H9 (cell line): ENCODE measurements around the gene OR6F1. TPM values are rescaled to one million over a fixed set of nuclear protein-coding genes. Genes with fewer than 3 reads are reported as not detected.

Source experiments
- DNase-seq: peaks from one replicate; pipeline ENCODE4 v3.0.0-alpha.2; 2017
- H2AFZ ChIP-seq: one replicate; pipeline ENCODE4 v1.6.1; 2013; ENCODE audit warnings: mild to moderate bottlenecking, low read length, control low read depth, moderate library complexity
- H2AK5ac ChIP-seq: 2 replicates; pipeline ENCODE4 v1.6.1; 2013; ENCODE audit warnings: low read length, control low read depth, mixed read lengths; ENCODE audit not compliant: insufficient read length
- H2BK120ac ChIP-seq: one replicate; pipeline ENCODE4 v1.6.1; 2013; ENCODE audit warnings: low read depth, mild to moderate bottlenecking, low read length, control low read depth, inconsistent platforms; ENCODE audit not compliant: poor library complexity, severe bottlenecking
- H2BK12ac ChIP-seq: 2 replicates; pipeline ENCODE4 v1.6.1; 2013; ENCODE audit warnings: low read length, control low read depth, mixed read lengths, low read depth; ENCODE audit not compliant: insufficient read length
- H2BK15ac ChIP-seq: 2 replicates; pipeline ENCODE4 v1.6.1; 2013; ENCODE audit warnings: low read depth, low read length, control low read depth
- H2BK20ac ChIP-seq: one replicate; pipeline ENCODE4 v1.6.1; 2013; ENCODE audit warnings: low read depth, mild to moderate bottlenecking, low read length, control low read depth, inconsistent platforms; ENCODE audit not compliant: poor library complexity, severe bottlenecking
- H2BK5ac ChIP-seq: 2 replicates; pipeline ENCODE4 v1.6.1; 2013; ENCODE audit warnings: low read length, control low read depth, mixed read lengths; ENCODE audit not compliant: insufficient read length
- H3K14ac ChIP-seq: 2 replicates; pipeline ENCODE4 v1.6.1; 2013; ENCODE audit warnings: low read length, control low read depth; ENCODE audit not compliant: insufficient read depth
- H3K18ac ChIP-seq: 2 replicates; pipeline ENCODE4 v1.6.1; 2013; ENCODE audit warnings: low read depth, mild to moderate bottlenecking, mixed read lengths, low read length, control low read depth; ENCODE audit not compliant: insufficient read length
- H3K23ac ChIP-seq: 2 replicates; pipeline ENCODE4 v1.6.1; 2013; ENCODE audit warnings: low read length, control low read depth, mixed read lengths, low read depth; ENCODE audit not compliant: insufficient read length
- H3K23me2 ChIP-seq: 2 replicates; pipeline ENCODE4 v1.6.1; 2013; ENCODE audit warnings: low read depth, mild to moderate bottlenecking, mixed read lengths, low read length, control low read depth; ENCODE audit not compliant: insufficient read length, poor library complexity, severe bottlenecking
- H3K27ac ChIP-seq: 2 replicates; pipeline ENCODE4 v1.5.1; 2013; ENCODE audit warnings: low read length, control low read depth, mixed read lengths, low read depth; ENCODE audit not compliant: insufficient read length
- H3K27me3 ChIP-seq: 2 replicates; pipeline ENCODE4 v1.6.1; 2013; ENCODE audit warnings: low read length, control low read depth, inconsistent platforms; ENCODE audit not compliant: insufficient read depth
- H3K4ac ChIP-seq: 2 replicates; pipeline ENCODE4 v1.6.1; 2013; ENCODE audit warnings: low read depth, mild to moderate bottlenecking, control low read depth, inconsistent platforms, low read length, moderate library complexity
- H3K4me1 ChIP-seq: 2 replicates; pipeline ENCODE4 v1.6.1; 2013; ENCODE audit warnings: low read length, control low read depth, inconsistent platforms; ENCODE audit not compliant: insufficient read depth
- H3K4me2 ChIP-seq: 2 replicates; pipeline ENCODE4 v1.6.1; 2013; ENCODE audit warnings: low read length, control low read depth, mixed read lengths; ENCODE audit not compliant: insufficient read length, insufficient read depth
- H3K56ac ChIP-seq: 2 replicates; pipeline ENCODE4 v1.6.1; 2013; ENCODE audit warnings: low read depth, mild to moderate bottlenecking, mixed read lengths, low read length, control low read depth; ENCODE audit not compliant: insufficient read length
- H3K79me1 ChIP-seq: 2 replicates; pipeline ENCODE4 v1.6.1; 2013; ENCODE audit warnings: low read depth, mild to moderate bottlenecking, moderate library complexity, low read length, control low read depth, inconsistent platforms; ENCODE audit not compliant: insufficient read depth, poor library complexity, severe bottlenecking
- H3K79me2 ChIP-seq: 2 replicates; pipeline ENCODE4 v1.6.1; 2013; ENCODE audit warnings: low read length, control low read depth, inconsistent platforms; ENCODE audit not compliant: insufficient read depth
- H3K9ac ChIP-seq: 2 replicates; pipeline ENCODE4 v1.6.1; 2013; ENCODE audit warnings: low read length, control low read depth, mixed read lengths; ENCODE audit not compliant: insufficient read length; ENCODE audit errors: extremely low read depth
- H3K9me3 ChIP-seq: one replicate; pipeline ENCODE4 v1.6.1; 2013; ENCODE audit warnings: low read depth, low read length, inconsistent platforms; ENCODE audit not compliant: control insufficient read depth
- H3T11ph ChIP-seq: one replicate; pipeline ENCODE4 v1.6.1; 2013; ENCODE audit warnings: mild to moderate bottlenecking, low read length, control low read depth, inconsistent platforms
- H4K20me1 ChIP-seq: one replicate; pipeline ENCODE4 v1.6.1; 2013; ENCODE audit not compliant: control insufficient read depth, insufficient read length, insufficient read depth
- H4K5ac ChIP-seq: 2 replicates; pipeline ENCODE4 v1.6.1; 2013; ENCODE audit warnings: low read depth, mild to moderate bottlenecking, mixed read lengths, low read length, control low read depth; ENCODE audit not compliant: insufficient read length
- H4K8ac ChIP-seq: replicated peaks from 2 replicates; pipeline ENCODE4 v1.6.1; 2013; ENCODE audit warnings: low read length, control low read depth, mixed read lengths, low read depth; ENCODE audit not compliant: insufficient read length
- H4K91ac ChIP-seq: 2 replicates; pipeline ENCODE4 v1.6.1; 2013; ENCODE audit warnings: low read depth, mild to moderate bottlenecking, moderate library complexity, mixed read lengths, low read length, control low read depth; ENCODE audit not compliant: insufficient read length
- H3K27ac Mint-ChIP-seq, 3 experiments: 2 replicates in 2 of 3; 3 replicates in 1 of 3; pipeline ENCODE4 v1.8.0; 2020 to 2021; ENCODE audit warnings: mixed read lengths in 3 of 3, mild to moderate bottlenecking in 1 of 3, moderate library complexity in 1 of 3
- H3K27me3 Mint-ChIP-seq: 2 replicates; pipeline ENCODE4 v1.8.0; 2021; ENCODE audit warnings: low read depth, mild to moderate bottlenecking, moderate library complexity, mixed read lengths
- H3K36me3 Mint-ChIP-seq, 3 experiments: 2 replicates in 2 of 3; 3 replicates in 1 of 3; pipeline ENCODE4 v1.8.0; 2020 to 2021; ENCODE audit warnings: low read depth in 3 of 3, mixed read lengths in 3 of 3; ENCODE audit not compliant: insufficient read depth in 1 of 3
- H3K4me1 Mint-ChIP-seq, 2 experiments: 2 replicates each; pipeline ENCODE4 v1.8.0; 2020; ENCODE audit warnings: mixed read lengths in 2 of 2
- H3K4me3 Mint-ChIP-seq, 2 experiments: 2 replicates in 1 of 2; 3 replicates in 1 of 2; pipeline ENCODE4 v1.8.0; 2020 to 2021; ENCODE audit warnings: mild to moderate bottlenecking in 2 of 2, mixed read lengths in 2 of 2, moderate library complexity in 1 of 2
- H3K9me3 Mint-ChIP-seq, 2 experiments: 2 replicates in 1 of 2; 3 replicates in 1 of 2; pipeline ENCODE4 v1.8.0; 2020; ENCODE audit warnings: mild to moderate bottlenecking in 2 of 2, mixed read lengths in 2 of 2, moderate library complexity in 1 of 2
- WGBS: extraction: QIAGEN DNeasy Blood & Tissue Kit; methylation state at CpG from one replicate; pipeline ENCODE4 v1.1.7; 2013; ENCODE audit warnings: missing lambda C conversion rate, low lambda C conversion rate, mixed read lengths; ENCODE audit not compliant: insufficient read length; ENCODE audit errors: extremely low coverage; 5-methylcytosine and 5-hydroxymethylcytosine counted together
- total RNA-seq: library from RNA; stranded (reverse); gene quantifications from 2 replicates; pipeline ENCODE4 v1.2.1, GENCODE V29; 2021
- TF ChIP-seq, protein P1 (sequence below): fragments of 200-600 bp; sonication (generic); conservative IDR thresholded peaks from 3 replicates; pipeline ENCODE4 v1.8.0; 2021; ENCODE audit warnings: antibody characterized with exemption, mild to moderate bottlenecking

The OR6F1 gene
- total RNA-seq, 1 experiment from 2014 or later, result not detected

DNA sequence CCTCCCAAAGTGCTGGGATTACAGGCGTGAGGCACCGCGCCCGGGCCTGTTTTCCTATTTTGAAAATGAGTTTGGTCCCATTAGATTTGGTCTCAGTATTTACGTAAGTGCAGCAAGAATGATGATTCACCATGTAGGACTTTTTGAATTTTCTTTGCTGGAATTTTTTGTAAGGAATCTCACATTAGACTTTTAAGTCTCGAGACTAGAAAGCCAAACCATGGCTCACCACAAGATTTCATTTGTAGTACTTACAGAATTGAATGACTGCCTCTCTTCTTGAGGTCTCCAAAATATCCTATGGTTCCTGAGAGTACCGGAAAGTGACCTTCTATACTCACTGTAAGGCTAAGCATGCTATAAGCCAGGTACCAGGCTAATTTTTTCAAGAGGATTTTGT is 31.2 kb upstream of the OR6F1 start:
- DNase-seq, result no peak
- Histone ChIP-seq H4K20me1 (no peaks in the 10 kb centered on the region), H2AFZ (no peak overlapping the region), H3K23me2 (no peaks in the 10 kb centered on the region), H3K27me3 (no peaks in the 10 kb centered on the region), H2BK120ac (no peak overlapping the region), H3K4me1 (no peaks in the 10 kb centered on the region), H2BK20ac (no peak overlapping the region), H3K18ac (no peak overlapping the region), H3K79me1 (no peaks in the 10 kb centered on the region), H2BK5ac (no peak overlapping the region), H3K4me2 (no peak overlapping the region), H3T11ph (no peak overlapping the region), H3K4ac (no peak overlapping the region), H3K14ac (no peak overlapping the region), H2BK12ac (no peak overlapping the region), H2AK5ac (no peak overlapping the region), H4K5ac (no peak overlapping the region), H4K8ac (no peak overlapping the region), H3K56ac (no peak overlapping the region), H3K79me2 (no peaks in the 10 kb centered on the region), H2BK15ac (no peak overlapping the region), H3K9ac (no peak overlapping the region), H3K23ac (no peak overlapping the region), H3K9me3 (peaks cover 13% of the 10 kb centered on the region), H4K91ac (no peak overlapping the region), H3K27ac (no peak overlapping the region)
- H3K36me3 Mint-ChIP-seq, result no peaks in the 10 kb centered on the region; a peak in 2 of 7 replicates
- no peaks in the 10 kb centered on the region for H3K27me3 Mint-ChIP-seq
- no peak overlapping the region for H3K27ac Mint-ChIP-seq
- H3K4me1 Mint-ChIP-seq, result no peaks in the 10 kb centered on the region
- no peak overlapping the region for H3K4me3 Mint-ChIP-seq
- TF ChIP-seq, protein P1, sequence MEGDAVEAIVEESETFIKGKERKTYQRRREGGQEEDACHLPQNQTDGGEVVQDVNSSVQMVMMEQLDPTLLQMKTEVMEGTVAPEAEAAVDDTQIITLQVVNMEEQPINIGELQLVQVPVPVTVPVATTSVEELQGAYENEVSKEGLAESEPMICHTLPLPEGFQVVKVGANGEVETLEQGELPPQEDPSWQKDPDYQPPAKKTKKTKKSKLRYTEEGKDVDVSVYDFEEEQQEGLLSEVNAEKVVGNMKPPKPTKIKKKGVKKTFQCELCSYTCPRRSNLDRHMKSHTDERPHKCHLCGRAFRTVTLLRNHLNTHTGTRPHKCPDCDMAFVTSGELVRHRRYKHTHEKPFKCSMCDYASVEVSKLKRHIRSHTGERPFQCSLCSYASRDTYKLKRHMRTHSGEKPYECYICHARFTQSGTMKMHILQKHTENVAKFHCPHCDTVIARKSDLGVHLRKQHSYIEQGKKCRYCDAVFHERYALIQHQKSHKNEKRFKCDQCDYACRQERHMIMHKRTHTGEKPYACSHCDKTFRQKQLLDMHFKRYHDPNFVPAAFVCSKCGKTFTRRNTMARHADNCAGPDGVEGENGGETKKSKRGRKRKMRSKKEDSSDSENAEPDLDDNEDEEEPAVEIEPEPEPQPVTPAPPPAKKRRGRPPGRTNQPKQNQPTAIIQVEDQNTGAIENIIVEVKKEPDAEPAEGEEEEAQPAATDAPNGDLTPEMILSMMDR, result no peak
- H3K9me3 Mint-ChIP-seq, result peaks cover 46 to 61% of the 10 kb centered on the region in 2 experiments
- WGBS, result no CpG with 5 or more reads among the region's 7 CpGs
